ENCODE measurements around the gene PODXL2.
"Not testable (repeated sequence)": the region's sequence is repeated elsewhere in the genome, so short reads cannot be mapped to it uniquely, and the experiment has no call there.

Gene PODXL2

DNA sequence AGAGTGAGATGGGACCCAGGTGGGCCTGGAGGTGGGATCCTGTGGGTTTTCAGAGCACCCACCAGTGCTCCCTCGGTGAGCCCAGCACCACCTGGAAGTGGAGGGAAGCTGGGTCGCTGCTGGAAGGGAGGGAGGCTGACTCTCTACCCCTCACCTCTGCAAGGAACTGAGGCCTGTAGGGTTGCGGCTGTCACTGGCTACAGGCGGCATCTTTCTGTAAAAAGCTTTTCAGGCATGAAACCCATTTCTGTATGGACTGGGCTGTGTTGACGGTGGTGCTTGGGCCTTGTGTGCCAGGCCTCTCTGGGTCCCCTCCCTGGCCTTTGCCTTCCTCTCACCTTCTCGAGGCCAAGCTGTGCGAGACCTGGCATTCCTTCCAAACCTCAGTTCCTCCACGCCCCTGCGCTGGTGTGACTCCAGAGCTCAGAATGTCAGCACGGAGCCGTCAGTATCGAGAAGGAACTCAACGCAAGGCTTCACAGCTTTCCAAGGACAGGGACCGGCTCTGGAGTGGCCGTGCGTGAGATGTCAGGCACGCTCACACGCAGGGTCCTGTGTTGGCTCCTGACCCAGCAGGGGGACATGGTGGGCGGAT lies 60.4 kb downstream of the PODXL2 start:
- DNase-seq (ENCODE audit: low read depth): no peak

DNA sequence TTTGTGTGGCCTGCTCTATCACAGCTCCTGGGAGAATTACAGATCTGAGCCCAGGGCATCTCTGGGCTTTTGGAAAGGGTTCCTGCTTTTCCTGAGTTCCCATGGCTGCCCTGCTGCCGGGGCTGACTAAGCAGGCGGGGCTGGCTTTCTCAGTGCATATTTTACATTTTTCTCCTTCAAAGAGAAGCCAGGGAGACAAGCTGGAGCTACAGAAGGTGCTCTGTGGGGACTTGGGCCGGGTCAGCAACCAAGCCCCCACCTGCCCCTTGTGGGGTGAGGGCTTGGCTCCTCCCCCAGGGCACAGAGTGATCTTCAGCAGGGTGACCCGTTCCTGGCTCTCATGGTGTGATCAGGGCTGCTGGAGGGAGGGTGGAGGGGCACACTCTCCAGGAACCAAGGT lies 61.1 kb downstream of the PODXL2 start:
- DNase-seq (ENCODE audit: low read depth): no peak

DNA sequence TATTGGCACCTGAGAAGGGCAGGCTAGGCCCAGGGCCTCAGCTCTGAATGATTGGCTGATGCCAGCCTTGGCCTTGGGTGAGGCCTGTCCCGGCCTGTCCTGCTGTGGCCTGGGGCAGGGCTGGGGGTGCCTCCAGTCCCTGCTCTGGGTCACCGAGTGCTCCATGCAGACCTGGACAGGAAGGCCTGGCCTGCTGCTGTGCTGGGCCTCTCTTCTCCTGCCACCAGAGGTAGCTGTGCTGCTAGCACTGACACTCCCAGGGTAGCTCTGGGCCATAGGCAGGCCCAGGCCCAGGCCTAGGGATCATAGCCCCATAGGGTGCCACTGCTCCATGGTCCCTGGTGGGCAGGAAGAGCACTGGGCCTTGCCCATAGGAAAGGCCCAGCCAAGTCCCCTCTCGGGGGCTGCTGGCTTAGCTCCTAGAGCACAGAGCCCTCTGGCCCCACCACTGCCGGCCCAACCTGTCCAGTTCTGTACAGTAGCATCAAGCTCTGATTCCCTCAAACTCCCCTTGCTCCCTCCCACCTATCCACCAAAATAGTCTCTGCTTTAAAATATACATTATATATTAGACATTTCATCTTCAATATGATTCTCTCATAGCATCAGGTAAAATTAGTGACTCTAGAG lies 62.0 kb downstream of the PODXL2 start:
- DNase-seq (ENCODE audit: low read depth): no peak

DNA sequence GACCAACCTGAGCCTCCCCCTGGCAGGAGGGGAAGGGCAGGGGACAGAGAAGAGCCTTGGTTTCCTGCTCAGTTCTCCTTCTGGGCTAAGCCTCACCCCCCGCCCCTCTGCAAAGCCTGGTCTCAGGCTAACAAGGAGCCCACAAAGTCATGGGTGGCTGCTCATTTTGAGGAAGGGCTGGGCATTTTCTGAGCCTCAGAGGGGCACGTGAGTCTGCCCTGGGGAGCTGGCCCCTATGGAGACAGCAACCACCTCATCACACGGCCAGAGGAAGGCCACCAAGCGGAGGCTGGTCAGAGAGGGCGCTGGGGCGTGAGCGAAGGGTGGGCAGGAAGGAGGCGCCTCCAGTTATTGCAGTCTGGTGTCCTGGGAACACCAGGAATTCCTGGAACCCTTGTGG lies 62.5 kb downstream of the PODXL2 start:
- DNase-seq (ENCODE audit: low read depth): no peak

DNA sequence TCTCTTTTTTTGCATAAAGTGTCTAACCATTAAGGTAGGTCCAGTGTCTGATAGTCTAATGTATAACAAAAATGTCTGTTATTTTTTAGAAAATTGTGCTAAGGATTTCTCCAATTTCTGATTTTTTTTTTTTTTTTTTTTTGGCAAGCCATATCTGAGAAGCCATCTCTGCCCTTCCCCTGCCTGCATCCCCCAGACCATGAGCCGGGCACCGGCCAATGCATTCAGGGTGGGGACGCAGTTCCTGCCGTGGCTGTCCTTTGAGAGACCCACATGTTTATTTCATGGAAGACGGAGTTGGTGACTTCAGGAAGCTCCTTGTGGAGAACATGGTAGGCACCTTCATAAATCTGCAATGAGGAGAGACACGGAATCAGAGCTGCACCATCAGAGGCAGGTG lies 63.0 kb downstream of the PODXL2 start:
- DNase-seq (ENCODE audit: low read depth): no peak

DNA sequence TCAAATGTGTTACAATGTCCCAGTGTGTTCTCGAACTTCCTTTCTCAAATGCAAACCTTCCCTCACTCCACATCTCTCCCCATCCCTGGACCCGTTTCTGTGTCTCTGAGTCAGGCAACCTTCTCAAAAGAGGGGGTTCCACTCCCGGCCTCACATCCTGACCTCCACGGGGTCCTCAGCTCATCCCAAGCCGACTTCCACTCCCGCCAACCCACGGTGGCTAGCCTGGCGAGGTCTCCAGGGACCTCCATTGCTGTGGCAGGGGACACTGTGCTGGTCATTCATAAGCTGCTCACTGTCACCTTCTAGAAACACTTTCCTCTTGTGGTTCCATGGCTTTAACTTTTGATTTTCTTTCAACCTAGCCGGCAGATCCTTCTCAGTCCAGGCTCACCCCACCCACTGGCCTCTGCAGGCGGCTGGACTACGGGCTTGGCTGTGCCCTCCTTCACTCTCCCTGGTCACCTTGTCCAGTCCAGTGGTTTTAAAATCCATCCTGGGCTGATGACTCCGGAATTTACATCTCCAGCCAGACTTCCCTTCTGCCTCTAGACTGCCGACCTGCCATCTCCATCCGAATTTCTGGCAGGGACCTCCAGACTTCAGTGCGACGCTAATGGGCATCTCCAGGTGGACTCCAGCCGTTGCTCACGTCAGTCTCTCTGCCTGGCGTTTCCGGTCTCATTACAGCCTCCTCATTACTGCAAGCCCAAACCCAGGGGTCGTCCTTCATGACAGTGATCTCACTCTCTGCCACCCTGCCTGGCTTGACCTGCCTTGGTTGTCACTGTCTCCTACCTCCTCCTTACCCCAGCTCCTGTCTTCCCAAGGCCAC lies 63.7 kb downstream of the PODXL2 start:
- DNase-seq (ENCODE audit: low read depth): no peak

DNA sequence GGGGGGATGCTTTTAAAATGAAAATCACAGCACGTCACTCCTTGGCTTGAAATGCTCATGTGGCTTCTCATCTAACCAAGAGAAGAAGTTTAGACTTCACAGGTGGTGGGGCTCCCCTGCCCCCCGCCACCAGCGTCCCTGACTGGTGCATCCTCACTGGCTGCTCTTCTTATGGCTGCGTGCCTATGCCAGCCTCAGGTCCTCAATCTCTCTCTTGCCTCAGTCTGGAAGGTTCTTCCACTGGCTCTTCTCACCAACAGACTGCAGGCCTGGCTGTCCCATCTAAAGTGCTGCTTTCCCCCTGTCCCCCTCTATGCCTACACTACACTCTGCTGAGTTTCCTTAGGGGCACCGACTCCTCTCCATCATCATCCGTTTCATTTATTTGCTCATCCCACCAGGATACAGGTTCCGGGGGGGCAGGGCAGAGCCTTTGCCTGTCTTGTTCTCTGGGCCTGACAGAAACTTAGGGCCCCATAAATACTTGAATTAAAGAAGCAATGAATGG lies 64.4 kb downstream of the PODXL2 start:
- DNase-seq (ENCODE audit: low read depth): no peak

DNA sequence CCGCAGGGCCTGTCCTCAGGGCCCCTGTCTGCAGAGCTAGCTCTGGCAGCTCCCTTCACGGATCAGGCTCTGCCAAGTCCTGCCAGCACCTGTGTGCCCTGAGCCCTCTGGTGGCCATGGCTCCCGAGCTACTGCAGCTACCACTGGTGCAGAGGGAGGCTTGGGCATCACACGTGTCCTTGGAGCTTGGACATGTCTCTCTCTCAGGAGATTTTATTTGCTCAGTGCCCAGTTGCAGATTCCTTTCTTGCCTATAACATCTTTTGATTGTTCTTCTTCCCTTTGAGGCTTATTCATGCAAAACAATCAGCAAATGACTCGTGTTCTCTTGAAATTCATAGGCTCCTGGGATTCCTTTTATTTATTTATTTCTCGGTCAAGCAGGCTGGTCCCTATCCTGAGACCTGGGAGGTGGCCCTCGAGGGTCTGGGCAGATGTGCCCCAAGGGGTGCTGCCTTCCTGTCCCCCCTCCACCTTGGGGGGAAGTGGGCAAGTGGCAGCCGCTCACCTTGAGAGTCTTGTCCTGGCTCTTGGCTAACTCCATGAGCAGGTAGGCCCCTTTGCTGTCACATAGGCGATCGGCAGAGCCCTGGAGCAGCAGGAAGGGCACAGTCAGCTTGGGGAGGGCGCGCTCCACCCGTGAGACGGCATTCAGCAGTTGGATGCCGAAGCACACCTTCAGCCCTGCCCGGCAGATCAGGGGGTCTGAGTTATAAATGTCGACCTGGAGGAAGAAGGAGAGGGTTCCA lies 65.7 kb downstream of the PODXL2 start:
- DNase-seq (ENCODE audit: low read depth): no peak

DNA sequence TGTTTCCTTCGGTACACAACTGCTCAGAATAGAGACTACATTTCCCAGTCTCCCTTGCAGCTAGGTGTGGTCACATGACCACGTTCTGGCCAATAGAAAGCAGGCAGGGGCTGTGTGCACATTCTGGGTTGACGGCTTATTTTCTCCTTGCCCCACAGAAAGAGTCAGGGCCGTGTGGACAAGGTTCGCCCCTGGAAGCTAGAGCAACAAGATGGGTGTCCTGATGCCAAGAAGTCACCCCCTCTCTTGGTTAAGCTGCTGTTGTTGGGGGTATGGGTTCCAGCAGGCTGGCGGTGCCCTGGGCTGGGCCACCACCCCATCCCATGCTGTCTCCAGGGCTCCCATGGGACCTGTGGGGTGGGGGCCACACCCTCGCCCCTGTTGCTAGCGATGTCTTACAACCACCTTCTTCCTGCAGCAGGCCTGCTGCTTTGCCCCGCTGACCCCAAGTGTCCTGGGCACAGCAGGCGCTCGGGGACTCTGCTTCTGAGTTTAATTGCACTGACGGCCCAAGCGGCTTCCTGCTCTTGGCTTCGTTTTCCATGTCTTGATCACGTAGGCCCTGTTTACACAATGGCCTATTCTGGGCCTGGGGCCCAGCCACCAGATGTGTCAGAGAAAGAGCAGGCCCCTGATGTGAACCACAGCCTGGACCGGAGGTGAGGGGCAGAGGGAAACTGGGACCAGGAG lies 68.7 kb downstream of the PODXL2 start:
- DNase-seq (ENCODE audit: low read depth): no peak

DNA sequence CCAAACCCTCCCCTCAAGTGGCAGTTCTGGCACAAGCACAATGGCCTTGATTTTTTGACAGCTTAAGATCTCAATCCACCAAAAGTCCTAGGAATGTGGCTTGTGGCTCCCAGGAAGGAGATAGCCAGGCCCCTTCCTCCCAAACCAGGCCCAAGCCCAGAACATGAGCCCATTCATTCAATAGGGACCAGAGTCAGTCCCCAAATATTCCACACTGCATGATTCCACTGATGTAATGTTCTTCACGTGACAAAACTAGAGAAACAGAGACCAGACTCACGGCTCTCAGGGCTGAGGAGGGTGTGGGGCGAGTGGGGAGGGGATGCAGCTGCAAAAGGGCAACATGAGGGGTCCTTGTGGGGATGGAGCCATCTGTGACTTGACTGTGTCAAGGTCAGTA lies 69.3 kb downstream of the PODXL2 start:
- DNase-seq (ENCODE audit: low read depth): no peak

DNA sequence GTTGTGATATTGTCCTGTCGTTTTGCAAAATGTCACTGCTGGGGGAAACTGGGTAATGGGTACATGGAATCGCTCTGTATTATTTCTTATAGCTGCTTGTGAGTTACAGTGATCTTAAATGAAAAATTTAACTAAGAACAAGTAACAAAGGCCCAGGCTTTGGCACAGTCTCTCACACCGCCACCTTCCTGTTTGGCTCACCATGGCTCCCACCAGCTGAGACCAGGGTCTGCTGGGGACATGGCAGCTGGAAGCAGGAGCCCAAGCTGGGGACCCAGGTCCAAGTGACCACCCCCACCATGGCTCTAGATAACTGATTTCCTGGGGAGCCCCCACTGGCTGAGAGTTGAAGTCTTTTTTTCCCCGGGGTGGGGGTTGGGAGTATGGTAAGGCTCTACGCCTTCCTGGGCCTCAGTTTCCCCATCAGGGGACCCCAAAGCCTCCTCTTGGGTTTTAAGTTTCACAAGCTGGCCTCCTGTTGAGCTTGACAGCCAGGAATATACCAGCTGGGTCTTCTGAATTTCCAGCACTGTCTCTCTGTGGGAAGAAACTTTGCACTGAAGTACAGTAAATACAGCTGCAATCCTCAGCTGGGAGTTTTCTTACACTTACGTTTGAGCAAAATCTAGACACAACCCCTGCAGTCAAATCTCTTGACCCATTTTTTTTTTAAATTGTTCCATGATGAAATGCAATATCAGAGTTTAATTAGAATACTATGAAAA lies 69.9 kb downstream of the PODXL2 start:
- no peak for DNase-seq (ENCODE audit: low read depth)

DNA sequence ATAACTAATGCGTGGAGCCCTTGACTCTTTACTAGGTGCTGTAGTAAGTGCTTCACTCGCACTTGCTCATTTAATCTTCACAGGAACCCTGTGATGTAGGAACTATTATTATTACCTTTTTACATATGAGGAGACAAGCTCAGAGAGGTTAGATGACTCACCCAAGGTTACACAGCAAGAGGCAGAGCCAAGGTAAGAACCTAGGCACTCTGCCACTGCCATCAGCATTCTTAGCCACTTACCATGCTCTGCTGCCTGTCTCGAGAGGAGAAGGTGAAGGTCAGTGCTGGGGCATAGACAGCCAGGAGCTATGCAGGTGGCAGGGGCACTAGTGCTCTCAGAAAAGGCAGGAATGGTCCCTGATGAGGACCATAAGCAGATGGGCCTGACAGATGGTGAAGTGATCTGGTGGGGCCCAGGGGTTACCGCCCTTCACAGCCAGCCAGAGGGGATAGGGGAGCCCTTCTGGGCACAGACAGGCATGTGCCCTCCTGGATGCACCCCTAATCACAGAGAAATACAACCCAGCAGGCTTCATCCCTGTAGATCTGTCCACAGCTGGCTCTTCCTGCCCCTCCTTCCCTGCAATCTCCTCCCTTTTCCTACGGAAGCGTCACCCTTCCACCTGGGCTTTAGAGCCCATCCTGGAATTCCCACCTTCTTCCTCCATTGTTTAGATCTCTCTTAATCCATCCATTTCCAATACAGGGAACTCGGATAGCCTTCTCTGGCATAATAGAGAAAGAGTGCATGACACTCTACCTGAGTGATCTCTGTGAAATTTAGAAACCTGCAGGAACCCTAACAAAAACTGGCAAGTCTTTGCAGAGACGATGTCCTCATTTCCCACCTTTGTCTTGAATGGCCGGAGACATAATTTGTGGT lies 70.7 kb downstream of the PODXL2 start:
- no peak for DNase-seq (ENCODE audit: low read depth)

DNA sequence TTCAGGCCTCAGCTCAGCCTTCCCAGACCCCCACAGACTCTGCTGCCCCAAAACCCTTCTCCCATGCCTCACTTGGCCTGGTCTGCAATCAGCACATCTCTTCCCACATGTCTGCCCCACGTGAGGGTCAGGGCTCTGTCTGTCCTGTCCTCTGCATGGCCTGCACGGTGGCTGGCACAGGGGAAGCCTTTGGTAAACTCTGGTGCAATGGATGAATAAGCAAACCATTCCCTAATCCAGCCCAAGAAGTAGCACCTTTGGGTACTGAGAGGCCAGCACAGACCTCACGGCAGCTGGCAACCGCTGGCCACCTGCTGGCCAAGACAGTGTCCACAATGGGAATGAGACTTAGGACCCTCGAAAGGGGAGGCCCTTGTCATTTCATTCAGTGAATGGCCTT lies 71.4 kb downstream of the PODXL2 start:
- no peak for DNase-seq (ENCODE audit: low read depth)

DNA sequence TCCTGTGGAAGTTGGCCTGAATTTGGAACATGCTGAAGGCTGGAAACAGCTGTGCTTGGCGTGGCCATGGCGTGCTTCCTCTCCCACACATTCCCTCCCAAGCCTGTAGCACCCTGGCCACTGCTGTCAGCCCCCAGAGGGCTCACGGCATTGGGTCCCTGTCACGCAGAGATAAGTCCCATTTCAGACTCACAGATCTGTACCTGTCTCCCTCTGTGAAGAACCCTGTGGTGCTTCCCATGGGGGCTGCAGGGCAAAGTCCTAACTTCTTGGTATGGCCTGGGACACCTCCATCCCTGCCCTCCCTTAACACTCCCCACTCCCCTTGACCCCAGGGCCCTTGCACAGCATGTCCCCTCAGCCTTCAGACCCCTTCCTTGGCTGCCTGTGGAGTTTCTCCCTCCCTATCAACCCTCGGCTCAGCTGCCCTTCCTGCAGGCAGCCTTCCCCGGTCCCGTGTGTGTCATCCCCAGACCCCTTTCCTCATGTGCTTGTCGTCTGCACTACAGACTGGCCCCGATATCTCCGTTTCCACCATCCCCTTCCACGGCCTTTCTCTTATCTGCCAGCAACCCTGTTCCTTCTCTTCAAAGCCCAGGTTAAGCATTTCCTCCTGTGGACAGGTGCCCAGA lies 72.4 kb downstream of the PODXL2 start:
- DNase-seq (ENCODE audit: low read depth): no peak

DNA sequence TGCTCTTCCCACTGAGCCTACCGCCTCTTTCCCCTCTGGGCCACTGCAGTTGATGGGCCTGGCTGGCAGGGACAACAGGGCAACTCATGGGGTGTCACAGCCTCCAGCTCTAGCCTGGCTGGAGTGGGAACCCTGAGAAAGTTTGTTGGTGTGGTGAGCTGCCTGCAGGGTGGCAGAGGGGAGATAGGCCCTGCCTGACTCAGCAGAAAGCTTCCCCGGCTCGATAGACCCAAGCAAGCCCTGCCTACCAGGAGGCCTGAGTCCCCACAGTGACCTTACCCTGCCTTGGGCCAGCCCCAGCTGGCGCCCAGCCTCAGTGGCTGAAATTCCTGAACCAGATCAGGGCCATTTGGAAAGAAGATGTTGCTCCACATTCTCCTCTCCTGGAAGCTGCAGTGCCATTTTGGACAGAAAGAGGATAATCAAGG lies 73.2 kb downstream of the PODXL2 start:
- no peak for DNase-seq (ENCODE audit: low read depth)

DNA sequence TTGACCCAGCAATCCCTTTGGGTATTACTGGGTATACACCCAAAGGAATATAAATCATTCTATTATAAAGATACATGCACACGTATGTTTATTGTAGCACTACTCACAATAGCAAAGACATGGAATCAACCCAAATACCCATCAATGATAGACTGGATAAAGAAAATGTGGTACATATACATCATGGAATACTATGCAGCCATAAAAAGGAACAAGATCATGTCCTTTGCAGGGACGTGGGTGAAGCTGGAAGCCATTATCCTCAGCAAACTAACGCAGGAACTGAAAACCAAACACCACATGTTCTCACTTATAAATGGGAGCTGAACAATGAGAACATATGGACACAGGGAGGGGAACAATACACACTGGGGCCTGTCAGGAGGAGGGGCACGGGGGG lies 75.9 kb downstream of the PODXL2 start:
- DNase-seq (ENCODE audit: low read depth): not testable (repeated sequence)

DNA sequence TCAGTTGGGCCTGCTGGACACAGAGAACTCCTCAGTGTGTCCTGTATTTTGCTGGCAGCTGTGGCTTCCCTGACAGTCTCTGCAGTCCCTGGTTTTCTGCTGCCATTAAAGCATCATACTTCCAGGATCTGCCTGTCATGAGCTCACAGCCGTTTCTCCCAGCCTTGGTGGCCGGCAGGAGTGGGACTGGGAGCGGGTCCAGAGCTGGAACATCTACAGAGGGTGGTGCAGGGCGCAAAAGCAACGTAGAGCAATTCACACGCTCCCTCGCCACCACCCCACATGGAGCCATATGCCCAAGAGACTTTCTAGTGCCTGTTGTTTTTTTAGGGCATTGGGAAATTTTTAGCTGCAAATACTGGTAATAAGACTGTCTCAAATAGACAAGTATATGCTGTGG lies 77.3 kb downstream of the PODXL2 start:
- no peak for DNase-seq (ENCODE audit: low read depth)

DNA sequence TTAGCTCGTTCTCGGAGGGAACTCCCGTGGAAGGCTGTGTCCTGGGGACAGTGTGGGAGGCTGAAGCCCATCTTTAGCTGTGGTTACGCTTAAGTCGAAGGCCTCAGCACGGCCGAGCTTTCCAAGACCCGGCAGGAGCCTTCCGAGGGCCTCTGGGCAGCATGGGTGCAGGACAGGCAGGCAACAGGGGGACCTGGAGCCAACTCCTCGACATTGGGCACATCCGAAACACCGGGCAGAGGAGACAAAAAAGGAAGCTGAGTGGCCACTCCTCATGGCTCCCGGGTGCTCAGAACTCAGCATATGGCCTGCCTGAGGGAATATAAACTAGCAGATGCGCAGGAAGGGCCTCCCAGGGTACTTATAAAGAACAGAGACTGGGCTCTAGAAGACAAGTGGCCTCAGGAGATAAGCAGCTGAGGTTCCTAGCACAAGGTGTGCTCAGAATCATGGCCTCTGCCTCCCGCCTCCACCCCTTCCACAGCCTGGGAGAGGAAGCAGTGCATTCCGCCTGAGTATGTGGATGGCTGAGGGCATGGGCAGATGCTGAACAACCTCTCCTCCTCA lies 77.9 kb downstream of the PODXL2 start:
- DNase-seq (ENCODE audit: low read depth): no peak

DNA sequence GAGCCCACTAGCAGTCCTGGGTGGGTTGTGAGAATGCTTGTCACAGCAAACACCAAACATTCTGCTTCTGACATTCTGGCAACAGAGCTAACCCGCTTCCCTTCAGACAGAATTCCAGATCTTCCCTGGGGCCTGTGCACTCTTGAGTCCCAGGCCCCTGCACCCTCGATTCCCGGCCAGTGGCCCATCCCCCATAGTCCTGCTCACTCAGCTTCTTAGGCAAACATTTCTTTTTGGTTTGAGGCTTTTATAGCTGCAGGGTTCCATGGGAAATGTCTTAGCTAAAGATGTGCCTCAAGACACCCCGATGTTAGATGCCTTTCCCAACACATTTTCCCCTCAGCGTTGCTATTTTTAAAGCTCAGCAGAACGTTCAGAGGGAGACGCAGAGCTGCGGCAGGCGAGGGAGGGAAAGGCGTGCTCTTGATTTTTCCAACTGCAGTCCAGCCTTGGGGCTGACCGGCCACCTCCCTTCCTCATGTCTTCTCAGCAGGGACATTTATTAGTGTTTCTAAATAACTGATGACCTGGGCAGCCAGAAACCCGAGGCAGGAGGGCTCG lies 78.9 kb downstream of the PODXL2 start:
- no peak for DNase-seq (ENCODE audit: low read depth)
